DOHH2 (cell line): Measurements from ENCODE around the gene STARD3NL.

ENCODE experiments used
- CTCF ChIP-seq: fragments of 200-600 bp; sonication (generic); IDR thresholded peaks from one replicate; pipeline ENCODE4 v1.5.1; 2014; ENCODE audit warnings: antibody characterized with exemption, mild to moderate bottlenecking, low read depth, low read length; ENCODE audit not compliant: poor library complexity, severe bottlenecking
- EZH2phosphoT487 ChIP-seq: fragments of 200-600 bp; sonication (generic); IDR thresholded peaks from 2 replicates; pipeline ENCODE4 v1.6.1; 2017; ENCODE audit warnings: borderline replicate concordance, mild to moderate bottlenecking, antibody characterized with exemption, low read length, moderate library complexity, mixed read lengths

DNA sequence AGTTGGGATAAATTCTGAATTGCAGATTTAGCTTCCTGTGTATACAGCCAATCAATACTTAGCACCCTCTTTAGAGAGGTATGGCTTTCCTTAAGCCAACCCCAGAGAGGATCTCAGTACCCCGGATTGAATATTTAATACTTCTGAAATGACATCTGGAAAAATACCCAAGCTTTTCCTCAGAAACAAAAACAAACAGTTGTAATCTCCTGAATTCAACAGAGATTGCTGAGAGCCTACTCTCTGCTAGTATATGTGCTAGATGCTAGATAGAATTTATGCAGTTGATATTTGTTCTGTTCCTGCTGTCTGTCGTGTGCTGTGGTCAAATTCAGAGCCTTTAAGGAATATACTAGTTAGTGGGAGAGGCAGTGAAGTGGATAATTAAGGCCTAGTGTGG, 21.1 kb downstream of the STARD3NL start:
- no peak for TF ChIP-seq CTCF
- no peak for TF ChIP-seq EZH2phosphoT487
